Measurements from ENCODE around the gene GRID1.
"Not testable (repeated sequence)": the region's sequence is repeated elsewhere in the genome, so short reads cannot be mapped to it uniquely, and the experiment has no call there.

Gene GRID1

GRCh38 chr10:86248062-86248461, 118.5 kb downstream of the GRID1 start:
- DNase-seq, result no peak

- DNase-seq, result no peak
Measured at GRCh38 chr10:86247588-86247987, 119.0 kb downstream of the GRID1 start.

DNA sequence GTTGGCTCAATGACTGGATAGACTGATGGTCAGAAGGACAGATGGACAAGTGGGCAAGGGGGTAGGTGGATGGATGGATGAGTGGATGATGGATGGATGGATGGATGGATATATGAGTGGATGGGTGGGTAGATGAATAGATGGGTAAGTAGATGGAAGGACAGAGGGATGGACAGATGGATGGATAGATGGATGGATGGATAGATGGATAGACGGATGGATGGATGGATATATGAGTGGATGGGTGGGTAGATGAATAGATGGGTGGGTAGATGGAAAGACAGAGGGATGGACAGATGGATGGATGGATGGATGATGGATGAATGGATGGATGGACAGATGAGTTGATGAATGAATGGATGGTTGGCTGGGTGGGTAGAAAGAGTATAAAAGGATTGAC, 119.5 kb downstream of the GRID1 start:
- no peak for DNase-seq

GRCh38 chr10:86246279-86246940, 120.2 kb downstream of the GRID1 start:
- no peak for DNase-seq

GRCh38 chr10:86245015-86245394, 121.6 kb downstream of the GRID1 start:
- no peak for DNase-seq

DNA sequence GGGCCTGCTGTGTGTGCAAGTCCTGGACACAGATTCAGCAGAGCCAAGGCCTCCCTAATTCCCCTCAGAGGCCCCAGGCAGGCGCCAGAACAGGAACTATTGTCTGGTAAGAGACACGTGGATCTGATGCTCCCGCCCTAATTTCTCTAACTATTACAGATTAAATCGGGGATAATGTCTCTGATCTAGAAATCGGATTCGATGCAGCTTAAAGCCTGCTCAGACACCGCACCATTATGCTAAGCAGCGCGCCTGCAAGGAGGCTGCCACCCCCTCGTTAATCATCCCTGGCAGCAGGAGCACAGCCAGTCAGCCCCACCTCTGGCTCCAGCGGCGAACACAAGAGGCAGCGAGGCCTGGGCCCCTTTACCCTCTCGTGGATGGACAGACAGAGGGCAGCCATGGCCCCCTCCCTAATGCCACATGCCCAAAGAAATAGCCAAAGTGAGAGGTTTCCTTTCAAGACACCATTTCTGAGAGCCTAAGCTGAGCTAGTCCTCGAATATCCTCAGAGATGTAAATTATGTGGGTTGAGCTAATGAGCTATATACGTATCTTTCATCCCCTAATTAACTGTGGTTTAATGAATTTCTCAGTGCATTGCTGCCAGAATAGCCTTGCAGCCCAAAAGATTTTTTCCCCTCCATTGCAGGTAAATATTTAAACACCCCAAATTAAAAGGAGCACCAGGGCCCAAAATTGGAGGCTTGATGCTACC, 122.1 kb downstream of the GRID1 start:
- no peak for DNase-seq

DNA sequence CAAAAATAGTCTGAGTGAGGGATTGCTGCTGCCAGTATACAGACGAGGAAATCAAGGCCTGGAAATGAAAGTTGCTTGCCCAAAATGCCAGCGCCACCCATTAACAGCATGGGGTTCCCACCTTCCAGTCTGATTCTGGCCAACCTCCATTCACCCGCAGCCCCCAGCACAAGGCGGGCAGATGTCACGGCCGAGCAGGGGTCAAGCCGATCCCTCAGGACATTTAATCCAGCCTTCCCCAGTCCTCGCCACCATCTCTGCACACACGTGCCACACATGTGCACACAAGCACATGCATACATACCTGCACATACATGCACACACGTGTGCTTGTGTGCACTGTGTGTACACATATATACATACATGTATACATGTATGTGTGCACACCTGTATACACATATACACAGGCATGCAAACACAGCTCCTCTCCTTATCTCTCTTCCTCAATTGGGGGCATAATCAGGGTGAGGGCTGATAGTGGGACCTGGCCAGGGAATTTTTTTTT, 122.9 kb downstream of the GRID1 start:
- DNase-seq, result no peak

- DNase-seq, result no peak
Measured at GRCh38 chr10:86242761-86243160, 123.8 kb downstream of the GRID1 start.

- DNase-seq, result not testable (repeated sequence)
Measured at GRCh38 chr10:86238089-86238488, 128.5 kb downstream of the GRID1 start.

GRCh38 chr10:86234541-86235270, 131.9 kb downstream of the GRID1 start:
- no peak for DNase-seq

DNA sequence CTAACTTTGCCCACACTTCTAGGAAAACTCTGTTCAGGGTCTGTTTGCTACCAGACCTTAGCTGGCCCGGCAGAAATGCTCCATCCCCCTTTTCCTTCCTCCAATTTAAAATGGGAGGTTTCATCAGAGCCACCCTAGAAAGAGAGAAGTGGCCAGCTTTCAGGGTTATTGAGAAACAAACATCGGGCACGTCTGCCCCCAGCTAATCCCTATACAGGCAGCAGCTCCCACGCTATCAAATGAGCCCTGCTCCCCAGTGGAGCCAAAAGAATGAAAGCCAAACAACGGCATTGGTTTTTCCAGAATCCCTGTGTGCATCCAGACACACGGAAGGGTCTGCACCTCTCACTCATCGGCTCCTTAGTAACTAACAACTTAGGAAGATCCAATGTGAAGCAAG, 132.5 kb downstream of the GRID1 start:
- DNase-seq, result no peak

GRCh38 chr10:86233131-86233530, 133.5 kb downstream of the GRID1 start:
- DNase-seq, result no peak

DNA sequence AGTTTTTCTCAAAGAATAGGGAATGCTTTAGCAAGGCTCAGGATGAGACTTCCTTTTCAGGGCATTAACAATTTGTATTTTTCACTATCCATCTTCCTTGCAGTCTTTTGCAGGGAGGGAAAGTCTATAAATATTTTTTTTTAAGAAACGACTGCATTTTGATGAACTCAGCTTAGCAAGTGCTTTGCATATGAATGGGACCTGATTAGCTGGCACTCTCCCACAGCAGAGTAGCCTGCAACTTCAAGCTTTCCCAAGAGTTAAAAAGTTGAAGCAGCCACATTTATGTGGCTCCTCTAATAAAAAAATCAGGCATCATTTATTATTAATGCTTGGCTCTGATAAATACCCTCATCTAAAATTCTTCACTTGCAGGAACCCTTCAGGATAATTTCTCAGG, 134.0 kb downstream of the GRID1 start:
- DNase-seq, result no peak

DNA sequence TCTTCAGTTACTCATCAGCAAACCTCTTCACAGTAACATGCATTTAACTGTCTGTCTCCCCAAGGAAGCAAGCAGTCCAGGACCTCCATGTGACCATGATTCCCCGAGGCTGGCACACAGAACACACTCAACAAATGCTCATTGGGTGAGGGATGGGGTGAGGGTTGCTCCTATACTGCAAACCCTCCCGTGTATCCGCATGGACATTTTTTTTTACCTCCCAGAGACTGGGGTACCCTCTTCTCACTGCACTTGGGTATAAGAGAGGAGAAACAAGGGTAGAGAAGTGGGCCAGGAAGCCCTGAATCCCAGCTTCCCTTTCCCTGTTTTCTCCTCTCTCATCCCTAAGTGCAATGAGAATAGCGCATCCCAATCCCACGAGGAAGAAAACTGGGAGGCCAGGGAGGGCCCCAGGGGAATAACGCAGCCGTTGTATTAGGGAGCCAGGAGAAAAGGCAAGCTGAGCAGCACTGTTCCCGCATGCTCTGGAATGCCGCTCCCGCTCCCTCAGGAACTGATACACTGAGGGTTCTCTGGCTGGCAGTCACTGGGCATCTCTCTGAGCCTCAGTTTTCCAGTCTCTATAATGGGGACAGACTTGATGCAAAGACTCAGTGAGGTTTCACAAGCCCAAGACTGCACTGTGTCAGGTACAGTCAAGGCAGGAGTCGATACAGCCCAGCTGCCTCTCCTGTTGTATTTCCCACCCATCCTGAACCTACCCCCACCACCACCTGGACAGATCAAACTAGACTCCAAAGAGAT, 134.6 kb downstream of the GRID1 start:
- no peak for DNase-seq

GRCh38 chr10:86230557-86231180, 135.9 kb downstream of the GRID1 start:
- no peak for DNase-seq

DNA sequence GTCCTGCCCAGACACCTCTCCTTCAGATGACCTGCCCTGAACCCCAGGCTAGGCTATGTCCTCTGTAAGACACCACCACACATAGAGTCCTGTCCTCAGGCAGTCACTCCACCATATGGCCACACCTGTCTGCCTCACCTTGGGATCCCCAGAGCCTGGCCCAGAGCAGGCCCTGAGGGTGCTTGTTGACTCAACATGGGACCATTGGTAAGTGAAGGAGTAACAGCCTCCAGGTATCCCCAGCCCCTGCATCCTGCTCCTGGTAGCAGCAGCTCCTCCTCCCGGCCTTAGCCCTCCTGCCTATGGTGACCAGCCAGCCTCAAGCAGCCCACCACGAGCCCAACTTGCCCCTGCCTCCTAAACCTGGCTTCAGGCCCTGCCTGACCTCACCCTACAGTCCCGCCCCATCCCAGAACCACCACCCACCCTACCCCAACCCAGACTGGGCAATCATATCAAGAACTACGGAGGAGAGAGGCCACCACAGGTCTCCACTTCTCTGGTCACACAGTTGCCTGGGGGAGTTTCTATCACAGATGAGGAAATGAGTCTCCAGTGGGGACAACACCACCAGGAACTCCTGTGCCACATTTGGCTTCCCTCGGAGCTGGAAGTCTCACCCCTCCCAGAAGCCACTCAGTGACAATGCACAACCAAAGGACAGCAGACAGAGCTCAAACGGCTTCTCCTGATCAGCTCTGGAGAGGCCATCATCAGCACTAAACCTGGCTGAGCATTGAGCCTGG, 136.6 kb downstream of the GRID1 start:
- no peak for DNase-seq

DNA sequence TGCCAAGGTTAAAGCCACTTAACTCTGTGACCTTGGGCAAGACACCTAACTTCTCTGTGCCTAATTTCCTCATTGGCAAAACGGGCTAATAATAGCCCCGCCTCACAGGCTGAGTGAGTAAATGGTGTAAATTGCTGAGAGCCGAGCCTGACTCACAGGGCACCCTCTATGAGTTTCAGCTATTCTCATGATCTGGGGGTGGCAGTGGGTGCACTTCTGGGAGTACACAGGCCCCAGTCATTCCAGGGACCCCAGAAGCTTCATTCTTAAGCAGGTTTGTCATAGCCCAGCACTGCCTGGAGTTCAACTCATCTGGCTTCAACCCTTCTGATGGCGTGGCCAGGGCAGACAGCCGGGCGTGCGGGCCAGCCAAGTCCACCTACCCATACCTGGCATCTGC, 137.2 kb downstream of the GRID1 start:
- no peak for DNase-seq

- no peak for DNase-seq
Measured at GRCh38 chr10:86227501-86228258, 138.9 kb downstream of the GRID1 start.

DNA sequence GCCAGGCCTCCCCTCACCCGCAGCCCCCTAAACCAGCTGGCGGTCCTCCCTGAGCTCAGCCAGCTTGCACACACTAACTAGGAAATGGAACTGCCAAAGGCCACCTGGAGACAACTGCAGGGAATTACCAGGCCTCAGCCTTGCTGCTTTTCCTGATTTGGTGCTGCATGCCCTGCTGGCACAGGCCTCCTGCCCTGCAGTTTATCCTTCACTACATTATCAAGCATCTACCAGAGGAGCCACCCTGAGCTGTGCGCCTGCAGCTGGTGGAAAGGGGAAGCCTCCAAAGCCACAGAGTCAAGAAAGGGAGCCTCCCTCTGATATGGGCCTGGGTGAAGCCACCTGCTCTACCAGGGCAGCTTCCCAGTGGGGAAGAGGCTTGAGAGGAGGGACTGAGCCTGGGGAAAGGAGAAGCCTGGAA, 139.8 kb downstream of the GRID1 start:
- no peak for DNase-seq

GRCh38 chr10:86226016-86226415, 140.6 kb downstream of the GRID1 start:
- DNase-seq, result no peak

All from activated CD8-positive, alpha-beta memory T cell treated with anti-CD3 and anti-CD28 coated beads, Interleukin-2, amount 50 U/mL, for 4 hours (primary cell).